MM.1S (cell line): ENCODE results near the gene EPB42.

Experiments
- DNase-seq: peaks from one replicate; pipeline ENCODE4 v3.0.0-alpha.2; 2015
- H2AFZ ChIP-seq: fragments of 300-600 bp; sonication (generic); 2 replicates; pipeline ENCODE4 v1.6.0; 2016; ENCODE audit warnings: antibody characterized with exemption, low read length
- H3F3A ChIP-seq: fragments of 300-600 bp; sonication (generic); 2 replicates; pipeline ENCODE4 v1.6.1; 2016; ENCODE audit warnings: mild to moderate bottlenecking, antibody characterized with exemption, low read length, moderate library complexity, mixed read lengths; ENCODE audit not compliant: insufficient read depth
- H3K27ac ChIP-seq: fragments of 300-600 bp; sonication (generic); 2 replicates; pipeline ENCODE4 v1.5.1; 2016; ENCODE audit warnings: mild to moderate bottlenecking, low read length
- H3K27me3 ChIP-seq: fragments of 300-600 bp; sonication (generic); replicated peaks from 2 replicates; pipeline ENCODE4 v1.6.0; 2016; ENCODE audit warnings: low read length; ENCODE audit not compliant: insufficient read depth
- H3K36me3 ChIP-seq: fragments of 300-600 bp; sonication (generic); replicated peaks from 2 replicates; pipeline ENCODE4 v1.6.1; 2016; ENCODE audit warnings: mild to moderate bottlenecking, low read length, mixed read lengths; ENCODE audit not compliant: insufficient read depth
- H3K4me1 ChIP-seq: fragments of 300-600 bp; sonication (generic); 2 replicates; pipeline ENCODE4 v1.6.1; 2016; ENCODE audit warnings: low read length, mixed read lengths
- H3K4me2 ChIP-seq: fragments of 300-600 bp; sonication (generic); 2 replicates; pipeline ENCODE4 v1.6.0; 2016; ENCODE audit warnings: low read depth, low read length
- H3K4me3 ChIP-seq: fragments of 300-600 bp; sonication (generic); 2 replicates; pipeline ENCODE4 v1.5.1; 2016; ENCODE audit warnings: low read length, mixed read lengths
- H3K79me2 ChIP-seq: fragments of 300-600 bp; sonication (generic); 2 replicates; pipeline ENCODE4 v1.6.1; 2016; ENCODE audit warnings: mixed run types, low read length, mixed read lengths
- H3K9ac ChIP-seq: fragments of 300-600 bp; sonication (generic); 2 replicates; pipeline ENCODE4 v1.6.1; 2016; ENCODE audit warnings: low read length, mixed read lengths
- H3K9me2 ChIP-seq: fragments of 300-600 bp; sonication (generic); replicated peaks from 2 replicates; pipeline ENCODE4 v1.6.1; 2016; ENCODE audit warnings: mild to moderate bottlenecking, low read length, mixed read lengths; ENCODE audit not compliant: insufficient read depth
- H3K9me3 ChIP-seq: fragments of 300-600 bp; sonication (generic); replicated peaks from 2 replicates; pipeline ENCODE4 v1.6.1; 2016; ENCODE audit warnings: mild to moderate bottlenecking, low read length, mixed read lengths; ENCODE audit not compliant: insufficient read depth
- H4K20me1 ChIP-seq: fragments of 300-600 bp; sonication (generic); 2 replicates; pipeline ENCODE4 v1.6.1; 2016; ENCODE audit warnings: mild to moderate bottlenecking, low read length, moderate library complexity, mixed read lengths; ENCODE audit not compliant: insufficient read depth
- CTCF ChIP-seq: fragments of 300-600 bp; sonication (generic); IDR thresholded peaks from 2 replicates; pipeline ENCODE4 v1.5.1; 2016; ENCODE audit warnings: antibody characterized with exemption, low read length, mixed read lengths
- EZH2 ChIP-seq: fragments of 300-600 bp; sonication (generic); optimal IDR thresholded peaks from 2 replicates; pipeline ENCODE3; 2017; ENCODE audit warnings: low read depth, mild to moderate bottlenecking, antibody characterized with exemption, low read length, mixed read lengths
- EZH2phosphoT487 ChIP-seq: fragments of 300-600 bp; sonication (generic); IDR thresholded peaks from 2 replicates; pipeline ENCODE4 v1.6.1; 2018; ENCODE audit warnings: antibody characterized with exemption, low read length

The EPB42 gene

DNA sequence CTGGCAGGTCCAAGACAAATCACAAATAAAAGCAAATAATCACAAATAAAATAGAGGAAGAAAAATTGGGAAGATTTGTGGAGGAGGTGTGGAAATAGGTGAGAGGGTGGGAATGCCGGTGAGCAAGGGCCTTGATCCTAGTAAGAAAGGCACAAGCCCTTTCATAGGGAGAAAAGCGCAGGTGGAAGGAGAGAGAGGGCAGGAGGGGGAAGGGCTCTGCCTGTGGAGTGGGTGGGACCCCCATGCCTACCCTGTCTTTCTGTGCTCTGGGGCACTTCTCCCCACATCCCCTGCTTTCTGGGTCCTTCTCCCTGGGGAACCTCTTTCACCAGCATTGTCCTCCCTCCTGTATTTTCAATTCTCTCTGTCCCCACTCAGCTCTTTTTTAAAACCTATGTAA, 46.6 kb upstream of the EPB42 start:
- H3K4me2 ChIP-seq = no peak overlapping the region
- no peaks in the 10 kb centered on the region for H3K79me2 ChIP-seq
- H4K20me1 ChIP-seq = no peaks in the 10 kb centered on the region
- no peaks in the 10 kb centered on the region for H3K9me2 ChIP-seq
- no peak overlapping the region for H3K9ac ChIP-seq
- DNase-seq = no peak
- peaks cover 12% of the 10 kb centered on the region for H3K4me1 ChIP-seq
- no peak overlapping the region for H3K27ac ChIP-seq
- H3F3A ChIP-seq = no peaks in the 10 kb centered on the region
- H3K27me3 ChIP-seq = no peaks in the 10 kb centered on the region
- no peak overlapping the region for H2AFZ ChIP-seq
- TF ChIP-seq EZH2phosphoT487 = no peak
- TF ChIP-seq CTCF = no peak
- TF ChIP-seq EZH2 = no peak
- H3K4me3 ChIP-seq = no peak overlapping the region
- H3K36me3 ChIP-seq = no peaks in the 10 kb centered on the region
- no peaks in the 10 kb centered on the region for H3K9me3 ChIP-seq

GRCh38 chr15:43266834-43267233, 46.0 kb upstream of the EPB42 start, which contains the start of gene TGM5:
Gene TGM5 (minus strand): TSS chr15:43266928. CDS start chr15:43266849, 79 bp downstream.
- Histone ChIP-seq H3K79me2 (no peaks in the 10 kb centered on the region), H3K4me2 (no peak within 1 kb of the TSS), H3K9me2 (no peaks in the 10 kb centered on the region), H2AFZ (no peak within 1 kb of the TSS), H3K9me3 (no peaks in the 10 kb centered on the region), H4K20me1 (no peaks in the 10 kb centered on the region), H3K27me3 (no peaks in the 10 kb centered on the region), H3K9ac (no peak within 1 kb of the TSS), H3K27ac (no peak within 1 kb of the TSS), H3K4me3 (no peak within 1 kb of the TSS), H3K36me3 (no peaks in the 10 kb centered on the region), H3F3A (no peaks in the 10 kb centered on the region), H3K4me1 (peaks cover 12% of the 10 kb centered on the region)
- TF ChIP-seq EZH2phosphoT487 = no peak
- no peak for TF ChIP-seq CTCF
- DNase-seq = no peak

DNA sequence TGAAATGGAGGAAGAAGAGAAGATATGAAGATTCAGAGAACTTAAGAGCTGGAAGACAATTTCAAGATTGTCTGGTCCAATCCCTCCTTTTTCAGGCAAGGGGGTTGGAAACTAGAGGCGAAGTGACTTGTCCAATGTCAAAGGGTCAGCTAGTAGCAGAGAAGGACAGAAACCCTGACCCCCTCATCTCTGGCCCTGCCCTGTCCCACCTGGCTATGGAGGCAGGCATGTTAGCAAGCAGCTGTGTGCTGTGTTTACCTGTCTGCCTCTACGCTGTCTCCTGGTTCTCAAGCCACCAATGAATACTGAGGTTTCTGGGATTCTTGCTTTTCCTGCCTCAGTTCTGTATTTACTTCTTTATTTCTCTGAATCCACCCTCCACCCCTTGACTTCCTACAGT, 45.6 kb upstream of the EPB42 start:
- Histone ChIP-seq H3K9ac (no peak overlapping the region), H3F3A (no peaks in the 10 kb centered on the region), H3K4me2 (no peak overlapping the region), H3K36me3 (no peaks in the 10 kb centered on the region), H3K27me3 (no peaks in the 10 kb centered on the region), H3K4me1 (peaks cover 12% of the 10 kb centered on the region), H3K79me2 (no peaks in the 10 kb centered on the region), H3K9me2 (no peaks in the 10 kb centered on the region), H3K9me3 (no peaks in the 10 kb centered on the region), H3K4me3 (no peak overlapping the region), H2AFZ (no peak overlapping the region), H3K27ac (no peak overlapping the region), H4K20me1 (no peaks in the 10 kb centered on the region)
- no peak for TF ChIP-seq EZH2
- no peak for TF ChIP-seq CTCF
- no peak for TF ChIP-seq EZH2phosphoT487
- DNase-seq = no peak
